ENCODE results near the gene GFY.
"Not testable (repeated sequence)": the region's sequence is repeated elsewhere in the genome, so short reads cannot be mapped to it uniquely, and the experiment has no call there.

The GFY gene

GRCh38 chr19:49447485-49448431 is 22.6 kb downstream of the GFY start:
- no peak for FAIRE-seq

GRCh38 chr19:49448432-49448786 is 23.2 kb downstream of the GFY start:
- FAIRE-seq = no peak

DNA sequence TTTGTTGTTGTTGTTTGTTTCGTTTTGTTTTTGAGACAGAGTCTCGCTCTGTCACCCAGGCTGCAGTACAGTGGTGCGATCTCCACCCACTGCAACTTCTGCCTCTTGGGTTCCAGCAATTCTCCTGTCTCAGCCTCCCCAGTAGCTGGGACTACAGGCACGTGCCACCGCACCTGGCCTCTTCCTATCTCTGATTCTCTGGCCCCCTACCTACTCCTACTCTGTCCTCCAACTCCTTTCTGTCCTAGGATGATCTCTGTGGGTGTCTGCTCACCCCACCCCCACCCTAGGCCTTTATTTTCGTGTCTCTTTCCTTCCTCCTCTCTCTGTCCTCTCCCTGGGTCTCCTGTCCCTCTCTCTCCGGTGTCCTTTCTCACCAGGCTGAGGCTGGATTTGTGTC is 25.2 kb downstream of the GFY start:
- FAIRE-seq = no peak

- peak; percentile 93 for FAIRE-seq
Measured at GRCh38 chr19:49451430-49452181, 26.4 kb downstream of the GFY start, which contains the start of gene PIH1D1. TSS of gene PIH1D1 (minus strand) at chr19:49451814. CDS start at chr19:49451574, 240 bp downstream.

DNA sequence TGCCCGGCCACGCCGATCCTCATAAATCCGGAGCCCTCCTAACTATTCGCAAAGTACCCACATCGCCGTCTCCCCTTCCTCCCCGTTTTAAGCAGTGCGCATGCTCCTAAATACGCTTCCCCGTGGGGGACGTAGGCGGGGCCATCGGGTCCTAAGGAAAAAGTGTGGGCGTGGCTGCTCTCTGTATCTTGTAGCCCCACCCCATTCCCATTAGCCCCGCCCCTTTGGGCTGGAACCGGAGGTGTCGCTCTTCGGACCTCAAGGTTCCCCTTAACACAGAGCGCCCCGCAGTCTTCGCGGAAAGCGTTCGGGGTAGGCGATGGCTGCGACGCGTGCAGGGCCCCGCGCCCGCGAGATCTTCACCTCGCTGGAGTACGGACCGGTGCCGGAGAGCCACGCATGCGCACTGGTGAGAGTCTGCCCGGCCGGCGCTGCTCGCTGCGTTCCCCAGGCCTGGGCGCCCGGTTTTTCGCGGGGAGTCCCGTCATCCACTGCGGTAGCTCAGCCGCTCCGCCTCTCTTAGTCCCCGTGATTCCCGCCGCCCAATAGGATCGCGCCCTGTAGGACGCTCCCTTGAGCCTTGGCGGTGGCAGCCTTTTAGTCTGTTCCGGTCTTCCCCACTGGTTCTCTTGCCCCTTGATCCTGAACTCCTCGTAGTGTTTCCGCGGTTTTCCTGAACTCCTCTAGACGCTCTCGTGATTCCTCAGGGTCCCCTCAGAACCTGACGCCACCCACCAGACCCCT is 28.0 kb downstream of the GFY start, which contains the start of gene ALDH16A1:
ALDH16A1 (plus strand) TSS at position 213 of the 744 bp plus-strand sequence; CDS start at position 320, 107 bp downstream.
- peak; percentile 62 for FAIRE-seq

GRCh38 chr19:49453757-49454240 is 28.6 kb downstream of the GFY start:
- FAIRE-seq = no peak

- peak; percentile 97 for FAIRE-seq
Measured at GRCh38 chr19:49455773-49456172, 30.6 kb downstream of the GFY start.

- no peak for FAIRE-seq
Measured at GRCh38 chr19:49456326-49456725, 31.1 kb downstream of the GFY start.

- FAIRE-seq = no peak
Measured at GRCh38 chr19:49458567-49458903, 33.3 kb downstream of the GFY start.

DNA sequence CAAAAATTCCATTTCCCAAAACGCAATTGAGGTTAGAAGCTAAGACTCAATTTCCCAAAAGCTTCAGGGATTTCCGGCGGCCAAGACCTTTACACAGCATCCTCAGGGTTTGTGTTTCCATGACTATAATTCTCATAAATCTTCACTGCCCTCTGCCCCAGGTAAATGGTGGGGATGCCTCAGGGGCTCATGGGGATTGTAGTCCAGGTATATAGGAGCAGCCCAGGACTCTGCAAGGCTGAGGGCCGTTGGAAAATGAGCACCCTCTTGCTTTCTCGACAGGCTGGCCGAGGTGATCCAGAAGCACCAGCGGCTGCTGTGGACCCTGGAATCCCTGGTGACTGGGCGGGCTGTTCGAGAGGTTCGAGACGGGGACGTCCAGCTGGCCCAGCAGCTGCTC is 34.2 kb downstream of the GFY start:
- FAIRE-seq = no peak

DNA sequence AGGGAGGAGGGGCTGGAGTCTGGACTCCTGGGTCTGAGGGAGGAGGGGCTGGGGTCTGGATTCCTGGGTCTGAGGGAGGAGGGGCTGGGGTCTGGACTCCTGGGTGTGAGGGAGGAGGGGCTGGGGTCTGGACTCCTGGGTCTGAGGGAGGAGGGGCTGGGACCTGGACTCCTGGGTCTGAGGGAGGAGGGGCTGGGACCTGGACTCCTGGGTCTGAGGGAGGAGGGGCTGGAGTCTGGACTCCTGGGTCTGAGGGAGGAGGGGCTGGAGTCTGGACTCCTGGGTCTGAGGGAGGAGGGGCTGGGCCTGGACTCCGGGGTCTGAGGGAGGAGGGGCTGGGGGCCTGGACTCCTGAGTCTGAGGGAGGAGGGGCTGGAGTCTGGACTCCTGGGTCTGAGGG is 35.9 kb downstream of the GFY start:
- peak; percentile 74 for FAIRE-seq

- no peak for FAIRE-seq
Measured at GRCh38 chr19:49461656-49462055, 36.5 kb downstream of the GFY start.

DNA sequence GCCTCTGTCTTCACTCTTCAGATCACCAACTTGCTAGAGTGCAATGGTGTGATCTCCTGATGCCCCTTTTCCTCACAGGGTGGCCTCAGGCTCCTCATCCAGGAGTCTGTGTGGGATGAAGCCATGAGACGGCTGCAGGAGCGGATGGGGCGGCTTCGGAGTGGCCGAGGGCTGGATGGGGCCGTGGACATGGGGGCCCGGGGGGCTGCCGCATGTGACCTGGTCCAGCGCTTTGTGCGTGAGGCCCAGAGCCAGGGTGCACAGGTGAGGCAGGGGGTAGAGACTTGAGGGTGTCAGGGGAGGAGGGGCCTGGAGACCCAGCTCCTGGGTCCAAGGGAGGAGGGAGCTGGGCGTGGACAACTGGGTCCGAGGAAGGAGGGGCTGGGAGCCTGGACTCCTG is 37.3 kb downstream of the GFY start:
- no peak for FAIRE-seq

- FAIRE-seq = no peak
Measured at GRCh38 chr19:49463960-49464740, 39.0 kb downstream of the GFY start.

- no peak for FAIRE-seq
Measured at GRCh38 chr19:49465371-49465770, 40.2 kb downstream of the GFY start.

GRCh38 chr19:49468199-49468598 is 43.0 kb downstream of the GFY start:
- FAIRE-seq = no peak

GRCh38 chr19:49468746-49469447 is 43.7 kb downstream of the GFY start:
- FAIRE-seq = no peak

GRCh38 chr19:49469828-49470614 is 44.8 kb downstream of the GFY start:
- FAIRE-seq = no peak

DNA sequence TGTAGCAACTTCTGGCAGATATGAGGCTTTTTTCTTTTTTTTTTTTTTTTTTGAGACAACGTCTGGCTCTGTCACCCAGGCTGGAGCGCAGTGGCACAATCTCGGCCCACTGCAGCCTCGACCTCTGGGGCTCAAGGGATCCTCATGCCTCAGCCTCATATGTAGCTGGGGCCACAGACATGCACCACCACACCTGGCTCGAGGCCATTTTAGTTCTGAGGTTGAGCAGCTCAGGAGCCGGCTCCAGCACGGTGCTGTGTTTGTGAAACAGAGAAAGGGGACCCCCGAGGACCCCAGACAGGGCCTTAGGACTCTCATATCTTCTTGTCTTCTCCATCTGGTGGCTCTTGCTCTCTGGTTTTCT is 45.4 kb downstream of the GFY start:
- FAIRE-seq = no peak

GRCh38 chr19:49472936-49473335 is 47.7 kb downstream of the GFY start:
- no peak for FAIRE-seq

GRCh38 chr19:49473501-49473867 is 48.3 kb downstream of the GFY start:
- not testable (repeated sequence) for FAIRE-seq

Data from endometrium (tissue), 2 donors.